ENCODE results near the gene PRKAR1B. TPM values are rescaled to one million over a fixed set of nuclear protein-coding genes. Genes with fewer than 3 reads are reported as not detected.

The PRKAR1B gene
- total RNA-seq, 1 donor from 2014 or later: 14.2 TPM

DNA sequence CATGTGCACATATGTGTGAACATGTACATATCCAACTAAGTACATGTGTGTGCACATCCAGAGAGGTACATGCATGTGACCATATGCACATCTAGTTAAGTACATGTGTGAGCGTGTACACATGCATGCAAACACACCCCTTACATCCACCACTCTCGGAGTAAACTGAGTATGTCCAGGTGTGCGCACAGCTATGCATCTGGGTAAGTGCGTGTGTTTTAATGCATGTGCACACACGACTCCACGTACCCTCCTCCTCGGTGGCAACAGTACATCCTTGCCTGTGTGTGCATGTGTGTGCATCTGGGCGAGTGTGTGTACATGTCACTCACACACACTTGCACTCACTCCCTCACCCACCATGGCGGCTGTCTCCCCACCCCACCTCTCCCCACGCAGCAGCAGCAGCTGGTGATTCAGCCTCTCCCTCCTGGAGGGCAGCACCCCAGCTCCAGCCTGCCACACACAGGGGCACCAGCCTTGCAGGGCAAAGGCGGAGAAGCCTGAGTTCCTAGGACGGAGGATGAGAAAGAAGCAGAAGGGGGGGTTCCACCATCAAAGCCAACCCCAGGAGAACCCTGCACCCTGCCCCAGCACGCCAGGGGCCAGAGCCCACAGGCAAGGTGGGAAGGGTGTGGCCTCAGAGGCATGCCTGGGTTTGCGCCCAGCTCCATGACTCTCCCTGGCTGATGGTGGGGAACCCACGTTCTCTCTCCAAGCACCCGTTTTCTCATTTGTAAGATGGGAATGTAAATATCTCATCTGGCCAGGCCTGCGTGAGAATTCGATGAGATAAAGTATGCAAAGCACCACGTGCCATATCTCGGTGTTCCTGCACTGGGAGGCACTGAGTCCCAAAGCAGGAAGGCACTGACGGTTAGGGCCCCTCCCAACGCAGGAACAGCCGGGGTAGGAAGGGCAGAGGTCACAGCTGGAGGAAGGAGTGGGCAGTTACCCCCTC is 28.3 kb downstream of the PRKAR1B start:
- intact Hi-C loops (cut with micrococcal nuclease): no loop called here
- Histone ChIP-seq H3K27ac (replicated peaks) (peak overlapping the region; percentile 56), H3K9me3 (replicated peaks) (peaks cover 11% of the 10 kb centered on the region), H3K27me3 (ENCODE audit: low read depth) (no peaks in the 10 kb centered on the region), H3K36me3 (no peaks in the 10 kb centered on the region), H3K4me3 (peak overlapping the region; percentile 17), H3K4me1 (peaks cover 30% of the 10 kb centered on the region)
- TF ChIP-seq, protein P1, sequence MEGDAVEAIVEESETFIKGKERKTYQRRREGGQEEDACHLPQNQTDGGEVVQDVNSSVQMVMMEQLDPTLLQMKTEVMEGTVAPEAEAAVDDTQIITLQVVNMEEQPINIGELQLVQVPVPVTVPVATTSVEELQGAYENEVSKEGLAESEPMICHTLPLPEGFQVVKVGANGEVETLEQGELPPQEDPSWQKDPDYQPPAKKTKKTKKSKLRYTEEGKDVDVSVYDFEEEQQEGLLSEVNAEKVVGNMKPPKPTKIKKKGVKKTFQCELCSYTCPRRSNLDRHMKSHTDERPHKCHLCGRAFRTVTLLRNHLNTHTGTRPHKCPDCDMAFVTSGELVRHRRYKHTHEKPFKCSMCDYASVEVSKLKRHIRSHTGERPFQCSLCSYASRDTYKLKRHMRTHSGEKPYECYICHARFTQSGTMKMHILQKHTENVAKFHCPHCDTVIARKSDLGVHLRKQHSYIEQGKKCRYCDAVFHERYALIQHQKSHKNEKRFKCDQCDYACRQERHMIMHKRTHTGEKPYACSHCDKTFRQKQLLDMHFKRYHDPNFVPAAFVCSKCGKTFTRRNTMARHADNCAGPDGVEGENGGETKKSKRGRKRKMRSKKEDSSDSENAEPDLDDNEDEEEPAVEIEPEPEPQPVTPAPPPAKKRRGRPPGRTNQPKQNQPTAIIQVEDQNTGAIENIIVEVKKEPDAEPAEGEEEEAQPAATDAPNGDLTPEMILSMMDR (IDR thresholded peaks at IDR 0.05; ENCODE audit: borderline replicate concordance): no peak
- DNase-seq: no peak

DNA sequence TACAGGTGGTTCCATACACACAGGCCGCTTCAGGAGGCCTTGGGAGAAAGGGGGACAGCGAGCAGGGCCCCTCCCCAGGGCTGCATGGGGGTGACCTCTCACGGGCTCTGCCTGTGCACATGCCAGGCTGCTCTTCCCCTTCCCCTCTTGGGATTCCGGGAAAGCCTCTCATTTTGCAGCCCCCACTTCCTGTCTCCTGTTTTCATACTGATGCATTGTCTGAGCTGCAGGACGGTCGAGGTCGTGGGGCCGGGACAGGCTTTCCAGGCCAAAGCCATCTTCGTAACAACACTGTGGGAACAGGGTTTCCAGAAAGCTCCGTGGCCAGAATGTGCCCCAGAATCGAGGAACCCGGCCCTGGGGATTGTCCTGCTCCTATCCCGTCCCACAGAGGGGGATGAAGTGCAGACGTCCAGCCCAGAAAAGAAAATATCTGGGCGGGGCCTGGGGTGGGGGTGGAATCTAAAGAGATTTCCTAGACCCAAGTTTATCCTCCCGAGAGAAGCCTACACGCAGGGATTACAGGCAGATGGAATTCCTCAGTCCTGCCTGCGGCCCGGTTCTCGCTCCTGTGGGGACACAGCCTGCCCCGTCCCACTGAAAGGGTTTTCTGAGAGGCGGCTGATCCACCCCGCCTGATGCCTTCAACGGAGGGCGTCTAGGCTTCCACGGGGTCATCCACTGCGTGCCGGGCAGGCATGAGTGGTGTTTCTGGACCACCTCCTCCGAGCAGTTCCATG is 30.1 kb downstream of the PRKAR1B start:
- Histone ChIP-seq H3K9me3 (replicated peaks) (no peaks in the 10 kb centered on the region), H3K27me3 (ENCODE audit: low read depth) (no peaks in the 10 kb centered on the region), H3K27ac (replicated peaks) (peak overlapping the region; percentile 47), H3K4me1 (peaks cover 30% of the 10 kb centered on the region), H3K4me3 (no peak overlapping the region), H3K36me3 (no peaks in the 10 kb centered on the region)
- no peak for DNase-seq
- intact Hi-C loops (cut with micrococcal nuclease): no loop called here
- TF ChIP-seq, protein P1 (IDR thresholded peaks at IDR 0.05; ENCODE audit: borderline replicate concordance): no peak

DNA sequence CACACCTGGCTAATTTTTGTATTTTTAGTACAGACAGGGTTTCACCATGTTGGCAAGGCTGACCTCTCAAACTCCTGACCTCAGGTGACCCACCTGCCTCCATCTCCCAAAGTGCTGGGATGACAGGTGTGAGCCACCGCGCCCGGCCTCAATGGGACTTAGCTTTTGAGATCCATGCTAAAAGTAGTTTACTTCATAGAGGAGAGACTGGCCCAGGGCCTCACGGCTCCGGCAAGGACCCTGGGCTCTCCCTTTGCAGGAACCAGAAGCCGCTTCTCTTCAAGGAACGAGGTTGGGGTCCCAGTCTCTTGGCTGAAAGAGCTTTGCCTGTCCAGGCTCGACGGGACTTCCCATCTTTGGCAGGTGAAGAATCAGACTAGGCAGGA is 30.7 kb downstream of the PRKAR1B start:
- H3K27me3 ChIP-seq (ENCODE audit: low read depth): no peaks in the 10 kb centered on the region
- H3K27ac ChIP-seq (replicated peaks): peak overlapping the region; percentile 47
- no peaks in the 10 kb centered on the region for H3K9me3 ChIP-seq (replicated peaks)
- no peak for DNase-seq
- TF ChIP-seq, protein P1 (IDR thresholded peaks at IDR 0.05; ENCODE audit: borderline replicate concordance): no peak
- H3K4me1 ChIP-seq: peaks cover 30% of the 10 kb centered on the region
- H3K4me3 ChIP-seq: no peak overlapping the region
- intact Hi-C loops (cut with micrococcal nuclease): no loop called here
- H3K36me3 ChIP-seq: no peaks in the 10 kb centered on the region

DNA sequence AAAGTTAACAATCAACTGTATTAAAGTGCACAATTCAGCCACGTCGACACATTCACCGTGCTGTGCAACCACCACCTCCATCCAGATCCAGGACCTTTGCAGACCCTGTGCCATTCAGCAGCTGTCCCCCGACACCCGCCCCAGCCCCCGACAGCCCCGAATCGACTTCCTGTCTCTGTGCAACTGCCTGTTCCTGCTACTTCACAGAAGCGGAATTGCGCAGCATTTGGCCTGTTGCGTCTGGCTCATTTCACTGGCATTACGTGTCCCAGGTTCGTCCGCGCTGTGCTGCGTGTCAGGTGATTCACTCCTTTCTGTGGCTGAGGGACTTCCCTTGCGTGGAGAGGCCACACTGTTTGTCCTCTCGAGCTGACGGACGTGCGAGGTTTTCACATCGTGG is 33.8 kb downstream of the PRKAR1B start:
- Histone ChIP-seq H3K27me3 (ENCODE audit: low read depth) (no peaks in the 10 kb centered on the region), H3K27ac (replicated peaks) (no peak overlapping the region), H3K4me3 (no peak overlapping the region), H3K9me3 (replicated peaks) (peaks cover 14% of the 10 kb centered on the region), H3K36me3 (peaks cover 12% of the 10 kb centered on the region), H3K4me1 (peaks cover 11% of the 10 kb centered on the region)
- TF ChIP-seq, protein P1 (IDR thresholded peaks at IDR 0.05; ENCODE audit: borderline replicate concordance): no peak
- intact Hi-C loops (cut with micrococcal nuclease): no loop called here
- DNase-seq: no peak

DNA sequence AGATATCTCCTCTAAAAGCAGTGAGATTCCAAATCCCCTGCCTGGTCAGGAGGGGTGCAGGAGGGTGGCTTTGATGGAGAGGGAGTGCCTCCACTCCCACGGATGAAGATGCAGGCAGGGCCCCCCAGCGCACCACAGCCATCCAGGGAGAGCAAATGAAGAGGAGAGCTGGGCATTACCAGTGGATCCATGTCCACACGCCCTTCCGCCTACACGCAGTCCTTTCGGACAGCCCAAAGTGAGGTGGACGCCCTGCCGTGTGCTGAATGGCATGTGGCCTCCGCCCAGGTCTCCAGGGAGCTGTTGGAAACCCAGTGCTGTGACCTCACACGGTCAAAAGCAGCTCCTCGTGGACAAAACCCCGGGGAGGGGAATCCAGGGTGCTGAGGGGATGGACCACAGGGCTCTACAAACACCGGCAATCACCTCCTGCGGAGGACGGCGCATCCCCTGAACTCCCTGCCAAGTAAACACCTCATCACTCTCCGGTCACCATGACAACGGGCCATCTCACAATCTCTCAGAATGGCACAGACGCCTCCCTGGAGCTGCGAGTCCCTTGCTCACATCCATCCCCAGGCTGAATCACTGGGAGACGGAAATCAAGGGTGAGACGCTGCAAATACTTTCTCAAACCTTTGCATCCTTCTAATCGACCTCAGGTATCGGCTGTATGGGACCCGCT is 35.6 kb downstream of the PRKAR1B start:
- Histone ChIP-seq H3K9me3 (replicated peaks) (peaks cover 32% of the 10 kb centered on the region), H3K4me1 (no peaks in the 10 kb centered on the region), H3K27ac (replicated peaks) (no peak overlapping the region), H3K27me3 (ENCODE audit: low read depth) (no peaks in the 10 kb centered on the region), H3K4me3 (no peak overlapping the region), H3K36me3 (peaks cover 12% of the 10 kb centered on the region)
- no peak for DNase-seq
- intact Hi-C loops (cut with micrococcal nuclease): no loop called here
- TF ChIP-seq, protein P1 (IDR thresholded peaks at IDR 0.05; ENCODE audit: borderline replicate concordance): no peak

Data from left ventricle myocardium inferior (tissue), 1 donor.